H1 (cell line): Measurements from ENCODE around the gene CTIF. TPM values are rescaled to one million over a fixed set of nuclear protein-coding genes. Genes with fewer than 3 reads are reported as not detected.

Experiments used
- CHD1 ChIP-seq: IDR thresholded peaks from 2 replicates; pipeline ENCODE4 v1.6.1; 2012; ENCODE audit warnings: low read depth, low read length, improper control_type of control experiment
- NRF1 ChIP-seq: IDR thresholded peaks from 2 replicates; pipeline ENCODE4 v1.6.1; 2011; ENCODE audit warnings: mild to moderate bottlenecking, low read depth, low read length, improper control_type of control experiment
- polyA plus RNA-seq, 7 experiments: library from polyadenylated mRNA; depleted of rRNA in 3 of 7; stranded (reverse) in 5 of 7; unstranded in 2 of 7; fragments of >200 nt in 5 of 7; fragments of 200-250 nt in 2 of 7; gene quantifications; 1 replicate in 5 of 7; 2 replicates in 1 of 7; 4 replicates in 1 of 7; pipeline versions ENCODE4 v1.2.1 to v1.2.3, GENCODE V29; 2011 to 2013; ENCODE audit warnings: missing spikeins in 2 of 7, mixed read lengths in 2 of 7
- total RNA-seq: library from RNA; stranded (reverse); fragmentation: NEBNext Ultra II Directional; extraction: Animal tissue kit (Norgen Biotek cat#: 25700); gene quantifications from 2 replicates; pipeline ENCODE4 v1.2.1, GENCODE V29; 2021

Gene CTIF
- total and polyA plus RNA-seq, 2 of the 8 experiments (the other 6 are each of a cell fraction or from before 2014, with no cell fraction given): 9.0 to 17.8 TPM

DNA sequence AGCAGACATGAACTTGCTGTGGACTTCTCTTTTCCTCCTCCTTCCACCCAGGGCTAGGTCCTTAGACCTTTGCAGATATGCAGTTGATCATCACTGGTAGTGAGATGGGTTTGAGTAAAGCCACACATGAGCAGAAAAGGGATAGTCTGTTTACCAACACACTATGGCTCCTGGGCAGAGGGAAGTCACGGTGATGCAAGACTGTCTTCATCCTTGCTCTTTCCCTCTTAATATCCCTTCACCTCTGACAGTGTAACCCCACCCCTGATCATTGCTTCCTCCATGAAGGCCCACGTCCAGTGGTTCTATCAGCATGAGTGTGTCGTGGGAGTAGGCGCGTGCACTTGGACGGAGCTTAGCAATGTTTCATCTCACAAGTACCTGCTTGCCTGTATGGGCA lies 223.2 kb downstream of the CTIF start (continued):
- TF ChIP-seq NRF1 (no peak), CHD1 (no peak)
